ENCODE results near the gene GTF2H1.
"Not testable (repeated sequence)": the region's sequence is repeated elsewhere in the genome, so short reads cannot be mapped to it uniquely, and the experiment has no call there.

Gene GTF2H1

DNA sequence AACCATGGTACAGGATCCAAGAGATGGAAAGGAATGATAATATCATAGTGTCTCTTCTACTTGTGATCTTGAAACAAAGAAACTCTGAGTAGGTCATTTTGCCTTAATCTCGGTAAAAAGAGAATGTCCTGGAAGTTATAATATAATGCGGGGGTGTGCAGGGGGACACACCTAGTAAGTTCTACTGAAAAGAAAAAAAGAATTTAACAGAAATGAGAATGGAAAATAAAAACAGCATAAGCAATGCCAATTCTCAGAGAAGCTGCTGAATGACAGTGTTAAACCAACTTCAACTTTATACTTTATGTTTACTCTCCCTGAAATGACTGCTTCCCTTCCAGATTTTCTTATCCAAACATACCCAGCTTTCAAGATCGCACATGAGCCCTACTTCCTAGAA lies 2.5 kb upstream of the GTF2H1 start:
- DNase-seq (ENCODE audit: low read depth), result no peak

DNA sequence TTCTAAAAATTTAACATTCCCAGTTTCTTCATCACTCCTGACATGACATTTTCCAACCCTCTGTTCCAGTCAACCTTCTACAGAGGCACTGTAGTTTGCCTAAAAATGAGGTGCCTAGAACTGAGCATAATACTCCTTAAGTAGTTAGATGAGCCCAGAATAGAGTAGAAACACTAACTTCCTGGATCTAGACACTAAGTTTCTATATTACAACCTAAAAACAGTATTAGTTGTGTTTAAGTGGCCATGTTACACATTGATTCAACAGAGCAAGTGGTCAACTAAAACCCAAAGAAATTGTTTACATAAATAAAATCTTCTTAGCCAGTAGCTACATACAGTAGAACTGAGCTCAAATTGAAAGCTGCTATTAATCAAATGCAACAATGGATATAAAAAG lies 1.8 kb upstream of the GTF2H1 start:
- DNase-seq (ENCODE audit: low read depth), result no peak

DNA sequence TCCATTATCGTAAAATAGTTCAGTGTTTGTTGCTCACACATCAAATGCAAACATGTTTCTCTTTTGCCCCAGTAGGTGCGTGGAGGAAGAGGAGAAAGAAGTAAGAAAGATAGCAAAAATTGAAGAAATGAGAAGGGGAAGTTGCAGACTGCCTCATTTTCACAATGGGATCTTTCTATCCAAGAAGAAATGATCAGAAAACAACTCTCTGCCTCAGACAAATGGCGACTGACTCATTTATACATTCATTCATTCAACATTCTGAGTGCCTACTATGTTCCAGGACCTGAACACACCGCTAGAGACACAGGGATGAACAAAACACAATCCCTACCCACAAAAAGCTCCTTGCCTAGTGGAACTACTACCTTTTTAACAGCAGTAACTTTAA lies 794 bp upstream of the GTF2H1 start:
- DNase-seq (ENCODE audit: low read depth), result no peak

DNA sequence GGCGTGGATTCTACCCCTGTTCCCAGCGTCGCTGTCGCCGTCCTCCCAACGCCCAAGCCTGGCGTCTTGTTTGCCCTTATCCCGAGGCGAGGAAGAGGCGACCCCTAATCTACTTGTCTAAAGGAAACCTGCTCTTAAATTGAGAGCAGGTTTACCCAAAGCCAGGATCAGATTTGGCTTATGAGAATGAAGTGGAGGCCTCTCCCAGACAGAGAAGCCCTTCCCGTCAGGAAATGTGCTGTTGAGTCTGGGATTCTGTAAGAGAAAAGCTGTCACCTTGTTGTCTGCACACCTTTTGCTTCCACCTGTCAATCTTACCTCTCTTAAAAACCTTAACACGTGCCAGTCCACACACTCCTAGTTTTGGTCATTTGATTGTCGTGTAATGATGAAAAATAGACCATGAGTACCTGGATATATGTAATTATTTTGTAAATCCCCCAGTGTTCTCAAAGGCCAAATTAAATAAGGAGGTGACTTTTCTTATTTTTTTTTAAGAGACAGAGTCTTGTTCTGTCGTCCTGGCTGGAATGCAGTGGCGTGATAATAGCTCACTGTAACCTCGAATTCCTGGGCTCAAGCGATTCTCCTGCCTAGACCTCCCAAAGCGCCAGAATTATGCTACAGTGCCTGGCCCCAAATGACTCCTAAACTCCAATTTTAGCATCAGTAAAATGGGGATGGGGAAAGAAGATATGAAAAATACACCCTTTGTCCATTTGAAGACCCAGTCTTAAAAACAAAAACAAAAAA lies 627 bp downstream of the GTF2H1 start:
- DNase-seq (ENCODE audit: low read depth), result no peak

DNA sequence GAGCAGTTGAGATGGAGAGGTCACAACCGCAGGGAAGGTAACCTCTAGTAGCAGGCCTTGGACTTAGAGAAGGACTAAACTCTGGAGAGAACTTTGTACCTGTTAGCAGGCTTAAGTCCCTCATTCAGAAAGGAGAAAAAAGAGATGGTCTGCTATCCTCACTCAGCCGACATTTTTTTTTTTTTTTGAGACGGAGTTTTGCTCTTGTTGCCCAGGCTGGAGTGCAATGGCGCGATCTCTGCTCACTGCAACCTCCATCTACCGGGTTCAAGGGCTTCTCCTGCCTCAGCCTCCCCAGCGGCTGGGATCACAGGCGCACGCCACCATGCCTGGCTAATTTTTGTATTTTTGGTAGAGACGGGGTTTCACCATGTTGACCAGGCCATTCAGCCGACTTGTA lies 1.5 kb downstream of the GTF2H1 start:
- DNase-seq (ENCODE audit: low read depth), result not testable (repeated sequence)

DNA sequence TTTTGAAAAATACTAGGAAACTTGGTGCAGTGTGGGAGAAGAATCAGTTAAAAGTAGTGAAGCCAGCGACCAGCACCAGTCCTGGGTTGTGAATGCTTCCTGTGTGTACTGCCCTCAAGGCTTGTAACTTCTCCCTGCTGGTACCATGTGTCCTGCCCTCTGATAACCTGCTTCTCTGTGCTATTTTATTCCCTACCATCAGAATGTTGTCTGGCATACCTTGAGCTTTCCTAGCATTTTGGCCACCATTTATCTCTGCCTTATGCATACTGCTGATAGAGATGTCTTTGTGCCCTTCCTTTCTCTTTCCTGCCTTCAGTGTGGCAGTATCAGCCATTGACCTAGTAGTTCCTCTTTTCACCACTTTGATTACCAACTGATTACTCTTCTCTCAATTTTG lies 2.0 kb downstream of the GTF2H1 start:
- DNase-seq (ENCODE audit: low read depth), result no peak

DNA sequence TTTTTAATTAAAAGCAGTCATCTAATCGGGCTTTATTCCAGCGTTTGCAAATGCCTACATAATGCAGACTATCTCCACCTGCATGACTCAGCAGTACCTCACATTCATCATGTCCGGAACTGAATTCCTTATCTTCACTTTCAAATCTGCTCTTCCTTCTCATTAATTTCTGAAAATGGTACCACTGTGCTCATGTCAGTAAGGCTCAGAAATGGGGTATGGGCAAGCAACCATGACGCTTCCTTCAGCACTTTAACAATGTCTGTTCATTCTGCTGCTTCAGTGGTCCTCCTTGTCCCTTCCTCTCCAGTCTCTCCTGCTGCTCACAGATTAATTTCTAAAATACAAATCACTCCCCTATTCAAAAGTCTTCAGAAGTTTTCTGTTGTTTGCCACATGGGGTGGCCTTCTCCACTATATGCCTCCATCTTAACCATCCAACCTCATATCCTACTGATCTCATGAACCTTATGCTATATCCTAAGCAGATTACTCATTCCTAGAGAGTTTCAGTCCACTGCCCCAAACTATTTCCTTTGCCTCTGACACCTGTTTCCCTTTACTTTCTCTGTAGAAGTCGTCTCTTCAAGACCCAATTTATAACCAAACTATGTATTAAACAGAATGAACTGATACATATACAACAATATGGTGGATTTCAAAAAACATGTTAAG lies 7.0 kb downstream of the GTF2H1 start:
- no peak for DNase-seq (ENCODE audit: low read depth)

DNA sequence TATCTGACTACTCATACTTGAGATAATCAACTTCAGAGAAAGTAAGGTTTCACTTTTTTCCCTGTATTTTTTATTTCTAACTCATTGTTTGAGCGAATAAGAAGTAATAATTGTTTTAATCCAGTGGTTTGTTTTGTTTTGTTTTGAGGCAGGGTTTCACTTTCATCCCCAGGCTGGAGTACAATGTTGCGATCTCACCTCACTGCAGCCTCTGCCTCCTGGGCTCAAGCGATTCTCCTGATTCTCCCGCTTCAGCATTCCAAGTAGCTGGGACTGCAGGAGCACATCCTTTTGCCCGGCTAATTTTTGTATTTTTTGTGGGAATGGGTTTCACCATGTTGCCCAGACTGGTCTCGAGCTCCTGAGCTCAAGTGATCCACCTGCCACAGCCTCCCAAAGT lies 8.6 kb downstream of the GTF2H1 start:
- no peak for DNase-seq (ENCODE audit: low read depth)

DNA sequence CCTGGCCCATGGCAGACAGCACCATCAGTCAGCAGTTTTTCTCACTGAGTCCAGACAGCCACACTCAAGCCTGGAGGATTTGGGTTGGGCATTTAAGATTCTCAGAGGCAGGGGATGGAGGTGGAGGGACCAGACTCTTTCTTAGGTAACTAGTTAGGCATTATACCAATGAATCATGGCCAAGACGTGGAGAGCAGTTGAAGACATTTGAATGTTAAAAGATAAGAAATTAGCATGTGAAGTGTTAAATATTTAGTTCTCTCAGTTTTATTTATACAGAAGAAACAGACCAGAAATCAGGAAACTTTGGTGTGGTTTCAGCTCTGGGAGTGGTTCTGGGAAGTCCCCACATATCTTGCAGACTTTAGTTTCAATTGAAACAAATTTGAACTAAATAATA lies 9.9 kb downstream of the GTF2H1 start:
- no peak for DNase-seq (ENCODE audit: low read depth)

DNA sequence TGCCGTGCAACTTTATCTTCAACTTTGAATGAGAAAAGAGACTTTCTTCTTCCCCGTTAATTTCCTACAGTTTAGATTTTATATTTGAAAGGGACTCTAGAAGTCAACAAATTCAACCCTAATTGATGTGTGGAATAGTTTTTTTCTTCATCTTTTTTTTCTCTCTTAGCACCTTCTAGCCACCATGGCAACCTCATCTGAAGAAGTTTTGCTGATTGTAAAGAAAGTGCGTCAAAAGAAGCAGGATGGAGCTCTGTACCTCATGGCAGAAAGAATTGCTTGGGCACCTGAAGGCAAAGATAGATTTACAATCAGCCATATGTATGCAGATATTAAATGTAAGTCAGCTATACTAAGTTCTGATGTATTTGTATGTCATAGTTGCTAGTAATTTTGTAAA lies 10.5 kb downstream of the GTF2H1 start:
- no peak for DNase-seq (ENCODE audit: low read depth)

DNA sequence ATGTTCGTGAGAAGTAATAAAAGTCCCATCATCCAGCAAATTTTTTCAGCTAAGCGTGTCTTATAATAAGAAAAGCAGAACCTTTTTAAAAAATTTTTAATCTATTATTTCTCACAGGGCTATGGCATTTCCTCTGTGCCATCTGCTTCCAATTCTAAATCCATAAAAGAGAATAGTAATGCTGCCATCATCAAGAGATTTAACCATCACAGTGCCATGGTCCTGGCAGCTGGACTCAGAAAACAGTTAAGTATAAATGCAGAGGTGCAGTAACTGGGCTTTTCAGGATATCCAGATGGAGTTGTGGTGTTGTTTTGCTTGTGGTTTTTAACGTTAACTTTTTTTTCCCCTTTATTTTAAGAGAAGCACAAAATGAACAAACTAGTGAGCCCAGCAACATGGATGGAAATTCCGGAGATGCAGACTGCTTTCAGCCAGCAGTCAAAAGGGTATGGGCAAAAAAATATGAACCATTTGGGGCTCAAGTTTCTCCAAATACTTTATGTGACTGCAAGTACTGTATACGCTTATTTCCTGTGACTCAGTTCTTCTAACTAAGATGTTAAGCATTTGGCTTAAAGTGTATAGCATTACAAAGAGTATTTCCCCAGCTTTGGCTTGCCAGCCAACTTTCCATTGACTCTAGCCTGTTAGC lies 25.2 kb downstream of the GTF2H1 start:
- no peak for DNase-seq (ENCODE audit: low read depth)

DNA sequence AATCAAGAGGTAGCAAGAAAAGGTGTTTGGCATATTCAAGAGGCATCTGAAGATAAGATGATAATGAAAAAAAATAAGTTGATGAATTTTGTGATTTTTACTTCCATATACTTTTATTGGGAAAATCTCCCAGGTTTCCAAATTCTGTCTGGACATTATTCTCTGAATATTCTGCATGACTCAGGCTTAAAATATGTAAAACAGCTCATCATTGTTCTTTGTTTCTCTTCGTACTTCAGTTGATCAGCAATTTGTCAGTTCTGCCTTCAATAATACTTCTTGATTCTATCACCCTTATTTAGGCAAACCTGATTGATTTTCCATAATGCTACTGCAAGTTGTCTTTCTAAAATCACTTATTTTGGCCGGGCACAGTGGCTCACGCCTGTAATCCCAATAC lies 30.2 kb downstream of the GTF2H1 start:
- no peak for DNase-seq (ENCODE audit: low read depth)

DNA sequence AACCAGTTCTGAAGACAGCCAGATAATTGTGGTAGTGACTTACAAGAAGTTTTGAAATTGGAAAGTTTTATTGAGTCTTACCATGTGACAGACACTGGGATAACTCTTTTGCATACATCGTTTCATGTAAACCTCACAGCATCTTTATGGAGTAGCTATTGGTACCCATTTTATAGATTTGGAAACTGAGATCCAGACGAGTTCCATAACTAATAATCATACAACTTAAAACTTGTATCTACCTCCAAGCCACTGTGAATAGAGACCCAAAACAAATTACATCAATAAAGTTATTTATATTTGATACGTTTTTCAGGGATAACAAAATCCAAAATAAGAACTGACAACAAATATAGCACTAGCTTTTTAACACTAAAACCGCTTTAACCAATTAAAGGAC lies 36.3 kb downstream of the GTF2H1 start:
- DNase-seq (ENCODE audit: low read depth), result no peak

DNA sequence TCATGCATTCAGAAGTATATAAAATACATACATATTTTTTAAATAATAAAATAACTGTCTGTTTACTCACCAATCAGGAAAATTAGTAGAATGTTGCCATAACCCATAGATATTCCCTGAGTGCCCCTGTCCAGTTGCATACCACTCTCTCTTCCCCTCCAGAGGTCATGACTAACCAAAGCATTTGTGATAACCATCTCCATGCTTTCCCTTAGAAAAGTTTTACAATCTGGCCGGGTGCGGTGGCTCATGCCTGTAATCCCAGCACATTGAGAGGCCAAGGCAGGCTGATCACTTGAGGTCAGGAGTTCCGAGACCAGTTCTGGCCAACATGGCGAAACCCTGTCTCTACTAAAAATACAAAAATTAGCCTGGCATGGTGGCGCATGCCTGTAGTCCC lies 38.8 kb downstream of the GTF2H1 start:
- no peak for DNase-seq (ENCODE audit: low read depth)

DNA sequence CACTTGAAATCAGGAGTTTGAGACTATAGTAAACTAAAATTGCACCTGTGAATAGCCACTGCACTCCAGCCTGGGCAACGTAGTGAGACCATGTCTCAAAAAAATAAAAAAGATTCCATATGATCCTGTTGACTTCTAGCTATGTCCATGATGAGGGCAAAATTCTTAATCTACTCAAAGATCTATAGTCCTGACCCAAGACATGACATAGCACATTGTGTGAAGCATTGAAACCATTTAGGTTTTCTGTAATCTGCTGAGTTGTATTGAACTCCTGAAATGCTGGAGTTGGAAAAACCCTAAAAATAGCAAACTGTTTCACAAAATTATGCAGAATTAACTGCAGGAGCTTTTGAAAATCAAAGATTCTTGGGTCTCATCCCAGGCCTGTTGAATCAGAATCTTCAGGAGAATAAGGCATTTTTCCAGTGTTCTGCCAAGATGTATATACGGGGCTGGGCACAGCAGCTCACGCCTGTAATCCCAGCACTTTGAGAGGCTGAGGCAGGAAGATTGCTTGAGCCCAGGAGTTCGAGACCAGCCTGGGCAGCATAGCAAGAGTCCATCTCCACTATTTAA lies 42.2 kb downstream of the GTF2H1 start:
- no peak for DNase-seq (ENCODE audit: low read depth)

DNA sequence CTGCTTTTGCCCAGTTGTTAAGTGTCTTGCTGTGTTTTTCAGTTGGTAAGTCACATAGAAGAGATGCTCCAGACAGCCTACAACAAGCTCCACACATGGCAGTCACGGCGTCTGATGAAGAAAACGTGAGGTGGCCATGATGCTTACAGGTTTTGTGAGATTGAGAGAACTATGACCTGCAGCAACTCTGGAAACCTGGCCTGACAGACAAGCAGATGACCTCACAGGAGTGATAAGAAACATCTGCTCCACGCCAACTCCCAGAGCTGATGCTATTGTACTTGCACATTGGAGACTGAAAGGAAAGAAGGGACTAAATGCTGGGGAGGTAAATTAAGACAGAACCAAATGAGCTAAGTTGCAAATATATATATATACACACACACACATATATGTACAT lies 43.4 kb downstream of the GTF2H1 start:
- no peak for DNase-seq (ENCODE audit: low read depth)

DNA sequence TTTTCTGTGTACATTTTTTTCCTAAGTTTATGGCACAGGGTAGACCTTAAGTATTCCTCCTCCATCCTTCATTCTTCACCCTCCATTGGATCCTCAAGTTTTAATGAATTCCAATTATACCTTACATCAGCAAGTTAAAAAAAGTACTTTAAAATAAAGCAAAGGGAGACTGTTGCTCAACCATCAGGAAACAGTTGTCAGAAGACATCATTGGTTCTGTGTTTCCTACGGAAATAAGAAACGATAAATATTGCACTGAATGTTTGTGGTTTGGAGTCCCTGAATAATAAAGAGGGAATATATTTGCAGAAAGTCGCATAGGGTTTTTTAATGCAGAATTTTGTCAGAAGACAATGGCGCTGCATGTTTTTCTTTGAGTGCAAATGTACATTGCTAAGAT lies 43.9 kb downstream of the GTF2H1 start:
- no peak for DNase-seq (ENCODE audit: low read depth)

DNA sequence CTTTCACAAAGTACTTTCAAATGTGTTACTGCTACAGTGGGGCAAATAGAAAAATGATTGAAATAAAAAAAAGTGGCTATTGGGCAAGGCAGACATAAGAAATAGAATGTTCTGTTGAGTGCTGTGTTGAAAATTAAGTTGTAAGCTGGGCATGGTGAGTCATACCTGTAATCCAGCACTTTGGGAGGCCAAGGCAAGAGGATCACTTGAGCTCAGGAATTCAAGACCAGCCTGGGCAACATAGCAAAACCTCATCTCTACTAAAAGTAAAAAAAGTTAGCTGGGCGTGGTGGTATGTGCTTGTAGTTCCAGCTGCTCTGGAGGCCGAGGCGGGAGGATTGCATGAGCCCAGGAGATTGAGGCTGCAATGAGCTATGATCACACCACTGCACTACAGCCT lies 45.1 kb downstream of the GTF2H1 start:
- DNase-seq (ENCODE audit: low read depth), result no peak

DNA sequence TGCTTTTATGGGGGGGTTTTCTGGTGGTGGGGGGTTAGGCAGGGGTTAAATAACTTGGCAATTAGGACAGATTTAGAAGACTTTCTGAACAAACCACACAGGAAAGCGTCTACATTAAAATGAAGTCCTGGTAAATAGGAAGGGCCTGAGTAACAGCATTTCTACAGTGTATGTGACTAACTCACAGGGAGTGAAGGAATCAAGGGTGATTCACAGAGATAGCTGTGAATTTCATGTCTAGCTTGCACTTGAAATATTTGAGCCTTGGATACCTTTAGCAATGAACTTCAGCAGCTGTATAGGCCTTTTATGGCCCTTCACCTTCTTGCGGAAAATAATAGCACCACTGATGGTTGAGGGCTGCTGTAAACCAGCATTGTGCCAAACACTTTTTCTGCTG lies 45.9 kb downstream of the GTF2H1 start:
- DNase-seq (ENCODE audit: low read depth), result no peak

DNA sequence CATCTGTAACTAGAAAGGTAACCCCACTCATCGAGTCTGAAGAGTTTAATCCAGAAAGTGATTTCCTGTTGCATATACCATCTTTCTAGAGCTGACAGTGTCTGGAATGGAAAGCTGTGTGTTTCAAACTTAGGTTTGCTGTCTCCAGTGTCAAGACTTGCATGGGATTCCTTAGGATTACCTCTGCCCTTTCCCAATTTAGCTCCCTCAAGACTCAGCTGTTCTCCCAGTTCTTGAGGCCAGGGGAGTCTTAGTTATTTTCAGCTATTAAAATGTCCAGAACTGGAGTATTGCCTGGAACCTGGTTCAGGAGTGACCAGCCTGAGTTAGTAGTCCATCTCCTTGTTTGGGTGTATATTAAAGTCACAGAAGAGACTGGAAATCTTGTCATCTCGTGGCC lies 47.0 kb downstream of the GTF2H1 start:
- DNase-seq (ENCODE audit: low read depth), result no peak

DNA sequence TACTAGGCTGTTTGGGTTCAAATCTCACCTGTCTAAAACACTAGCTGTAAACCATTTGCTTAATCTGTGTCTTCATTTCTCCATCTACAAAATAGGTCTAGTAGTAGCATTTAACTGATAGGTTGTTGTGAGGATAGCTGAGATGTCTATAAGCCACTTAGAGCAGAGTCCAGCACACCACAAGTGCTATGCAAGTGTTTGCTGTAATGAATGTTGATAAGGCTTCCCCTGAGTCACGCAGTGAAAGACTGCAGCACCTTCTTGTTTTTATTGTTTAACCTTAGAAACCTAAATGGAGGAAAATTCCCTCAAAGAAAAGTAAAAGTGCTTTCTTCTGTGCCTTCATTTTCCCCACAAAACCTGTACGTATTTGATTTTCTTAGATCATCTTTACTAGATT lies 48.9 kb downstream of the GTF2H1 start:
- DNase-seq (ENCODE audit: low read depth), result no peak

DNA sequence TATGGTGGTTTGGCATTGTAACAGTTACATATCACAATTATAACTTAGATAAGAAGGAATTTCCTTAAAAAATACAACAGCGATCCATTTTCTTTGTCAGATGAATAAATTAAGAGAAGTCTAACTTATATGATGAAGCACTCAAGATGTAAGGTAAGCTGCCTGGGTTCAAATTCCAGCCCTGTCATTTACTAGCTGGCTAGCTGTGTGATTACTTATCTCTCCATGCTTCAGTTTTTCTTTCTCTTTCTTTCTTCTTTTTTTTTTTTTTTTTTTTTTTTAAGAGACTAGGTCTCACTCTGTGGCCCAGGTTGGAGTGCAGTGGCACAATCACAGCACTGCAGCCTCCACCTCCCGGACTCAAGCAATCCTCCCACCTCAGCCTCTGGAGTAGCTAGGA lies 49.8 kb downstream of the GTF2H1 start:
- DNase-seq (ENCODE audit: low read depth), result no peak

DNA sequence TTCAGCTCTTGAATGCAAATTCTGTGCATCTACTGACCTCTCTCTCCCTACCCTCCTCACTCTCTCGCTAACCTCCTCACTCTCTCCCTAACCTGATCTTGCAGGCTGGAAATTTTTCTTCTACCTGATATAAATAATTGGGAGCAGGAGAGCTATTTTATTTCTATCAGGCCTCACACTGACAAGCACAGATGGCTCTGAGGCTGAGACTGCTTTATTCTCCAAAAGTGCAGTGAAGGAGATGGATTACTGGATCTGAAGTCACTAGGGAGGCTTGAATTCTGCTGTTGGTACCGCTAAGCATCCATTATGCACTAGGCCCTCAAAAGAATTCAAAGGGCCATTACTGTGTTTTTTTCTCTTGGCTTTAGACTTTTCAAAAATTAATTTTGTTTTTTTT lies 52.6 kb downstream of the GTF2H1 start:
- DNase-seq (ENCODE audit: low read depth), result no peak
